Stimulated activated CD8-positive, alpha-beta memory T cell treated with anti-CD3 and anti-CD28 coated beads, Interleukin-15, amount 100 ng/mL, for 24 hours (primary cell): ENCODE measurements around the gene PRSS56.
A peak's percentile ranks its signal among the peaks of the same experiment; 100 is the strongest.
"Not testable (repeated sequence)": the region's sequence is repeated elsewhere in the genome, so short reads cannot be mapped to it uniquely, and the experiment has no call there.

Source experiments
- DNase-seq: peaks from one replicate; pipeline ENCODE4 v3.0.0-alpha.2; 2020; ENCODE audit warnings: low read depth

PRSS56 gene

DNA sequence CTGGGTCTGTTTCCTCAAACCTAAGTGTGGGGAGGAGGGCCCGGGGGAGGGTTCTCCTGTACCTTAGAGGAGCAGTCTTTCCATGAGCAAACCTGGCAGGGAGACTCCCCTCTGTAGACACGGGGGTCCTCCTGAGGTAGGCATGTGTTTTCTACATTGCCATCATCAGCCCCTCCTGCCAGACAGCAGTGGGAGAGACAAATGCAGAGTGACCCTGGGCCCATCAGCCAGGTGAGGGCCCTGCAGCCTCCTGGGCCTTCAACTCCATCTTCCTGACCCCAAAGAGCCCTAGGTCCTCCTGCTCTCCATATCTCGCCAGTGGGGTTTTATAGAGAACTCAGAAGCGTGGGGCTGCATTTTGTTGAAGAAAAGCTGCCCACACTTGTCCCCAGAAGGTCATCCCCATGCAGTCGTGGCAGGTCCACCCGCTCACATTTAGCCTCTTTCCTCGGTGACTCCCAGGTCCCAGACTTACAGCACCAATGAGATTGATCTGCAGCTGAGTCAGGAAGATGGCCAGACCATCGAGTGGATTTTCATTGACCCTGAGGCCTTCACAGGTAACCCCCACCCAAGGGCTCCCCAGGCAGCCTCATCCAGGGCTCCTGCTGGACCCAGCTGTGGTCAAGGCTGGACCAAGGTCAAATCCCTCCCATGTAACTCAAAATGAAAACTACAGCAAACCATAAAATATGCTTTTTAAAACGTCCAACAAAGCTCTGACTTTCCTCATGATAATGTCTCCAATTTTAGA, 21.9 kb downstream of the PRSS56 start:
- DNase-seq, result no peak

DNA sequence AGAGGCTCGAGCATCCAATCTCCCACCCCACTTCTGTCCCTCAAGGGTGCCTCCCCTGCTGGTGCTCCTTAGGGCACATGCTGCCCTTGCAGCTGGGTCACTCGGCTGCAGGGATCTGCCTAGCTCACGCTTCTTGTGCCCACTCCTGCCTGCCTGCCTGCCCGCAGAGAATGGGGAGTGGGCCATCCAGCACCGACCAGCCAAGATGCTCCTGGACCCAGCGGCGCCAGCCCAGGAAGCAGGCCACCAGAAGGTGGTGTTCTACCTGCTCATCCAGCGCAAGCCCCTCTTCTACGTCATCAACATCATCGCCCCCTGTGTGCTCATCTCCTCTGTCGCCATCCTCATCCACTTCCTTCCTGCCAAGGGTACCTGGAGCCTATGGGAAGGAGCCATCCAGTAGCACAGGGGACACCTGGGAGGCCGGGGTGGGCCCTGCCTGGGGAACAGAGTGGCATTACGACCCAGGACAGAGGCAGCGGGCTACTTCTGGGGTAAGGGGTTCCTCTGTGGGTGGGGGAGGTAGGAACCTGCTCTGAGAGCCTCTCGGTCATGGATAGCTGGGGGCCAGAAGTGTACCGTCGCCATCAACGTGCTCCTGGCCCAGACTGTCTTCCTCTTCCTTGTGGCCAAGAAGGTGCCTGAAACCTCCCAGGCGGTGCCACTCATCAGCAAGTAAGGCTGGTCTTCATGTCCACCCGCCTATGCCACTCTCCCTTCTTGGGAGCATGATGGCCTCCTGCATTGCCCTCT, 22.7 kb downstream of the PRSS56 start:
- no peak for DNase-seq

GRCh38 chr2:232543491-232543890, 23.3 kb downstream of the PRSS56 start:
- DNase-seq, result no peak

DNA sequence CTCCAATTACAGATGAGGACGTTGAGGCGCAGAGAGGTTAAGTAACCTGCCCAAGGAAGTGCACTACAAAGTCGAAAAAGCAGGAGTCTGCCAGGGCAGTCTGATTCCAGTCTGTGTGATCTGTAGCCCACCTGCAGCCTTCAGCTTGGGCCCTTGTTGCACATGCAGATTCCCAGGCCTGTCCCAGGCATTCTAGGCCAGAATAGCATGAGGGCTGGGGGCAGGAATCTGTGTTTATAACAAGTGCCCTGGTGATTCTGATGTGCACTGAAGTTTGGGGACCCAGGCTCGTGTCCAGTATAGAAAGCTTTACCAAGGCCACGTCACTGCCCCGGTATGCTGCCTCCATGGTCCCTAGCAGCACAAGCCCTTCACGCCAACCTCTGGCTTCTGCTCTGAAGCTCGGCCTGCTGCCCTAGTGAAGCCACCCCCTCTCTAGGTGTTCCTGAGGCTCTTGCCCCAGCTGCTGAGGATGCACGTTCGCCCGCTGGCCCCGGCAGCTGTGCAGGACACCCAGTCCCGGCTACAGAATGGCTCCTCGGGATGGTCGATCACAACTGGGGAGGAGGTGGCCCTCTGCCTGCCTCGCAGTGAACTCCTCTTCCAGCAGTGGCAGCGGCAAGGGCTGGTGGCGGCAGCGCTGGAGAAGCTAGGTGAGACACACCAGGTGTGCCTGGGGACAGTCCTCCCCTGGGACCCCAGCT, 23.9 kb downstream of the PRSS56 start:
- no peak for DNase-seq

- DNase-seq, result no peak
Measured at GRCh38 chr2:232544674-232545073, 24.5 kb downstream of the PRSS56 start.

GRCh38 chr2:232545511-232546375, 25.6 kb downstream of the PRSS56 start:
- DNase-seq, result no peak

DNA sequence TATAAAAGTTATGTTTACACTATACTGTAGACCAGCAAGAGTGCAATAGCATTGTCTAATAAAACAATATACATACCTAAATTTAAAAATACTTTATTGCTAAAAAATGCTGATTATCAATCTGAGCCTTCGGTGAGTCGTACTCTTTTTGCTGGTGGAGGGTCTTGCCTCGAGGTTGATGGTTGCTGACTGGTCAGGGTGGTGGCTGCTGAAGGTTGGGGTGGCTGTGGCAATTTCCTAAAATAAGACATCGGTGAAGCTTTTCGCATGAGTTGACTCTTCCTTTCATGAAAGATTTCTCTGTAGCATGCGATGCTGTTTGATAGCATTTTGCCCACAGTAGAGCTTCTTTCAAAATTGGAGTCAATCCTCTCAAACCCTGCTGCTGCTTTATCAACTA, 27.8 kb downstream of the PRSS56 start:
- DNase-seq, result no peak

- DNase-seq, result no peak
Measured at GRCh38 chr2:232549655-232550353, 29.6 kb downstream of the PRSS56 start.

- peak; percentile 76 for DNase-seq
Measured at GRCh38 chr2:232550354-232551249, 30.4 kb downstream of the PRSS56 start, which contains the start of the genes EIF4E2 and TIGD1. Gene EIF4E2, plus strand, starts transcription at chr2:232550689. Its CDS starts 36 bp downstream, at chr2:232550725. Gene TIGD1, minus strand, starts transcription at chr2:232550557. Its CDS starts 675 bp downstream, at chr2:232549882.

GRCh38 chr2:232551250-232551638, 31.1 kb downstream of the PRSS56 start:
- DNase-seq, result no peak

GRCh38 chr2:232551776-232552175, 31.6 kb downstream of the PRSS56 start:
- no peak for DNase-seq

- DNase-seq, result no peak
Measured at GRCh38 chr2:232556426-232556825, 36.2 kb downstream of the PRSS56 start.

DNA sequence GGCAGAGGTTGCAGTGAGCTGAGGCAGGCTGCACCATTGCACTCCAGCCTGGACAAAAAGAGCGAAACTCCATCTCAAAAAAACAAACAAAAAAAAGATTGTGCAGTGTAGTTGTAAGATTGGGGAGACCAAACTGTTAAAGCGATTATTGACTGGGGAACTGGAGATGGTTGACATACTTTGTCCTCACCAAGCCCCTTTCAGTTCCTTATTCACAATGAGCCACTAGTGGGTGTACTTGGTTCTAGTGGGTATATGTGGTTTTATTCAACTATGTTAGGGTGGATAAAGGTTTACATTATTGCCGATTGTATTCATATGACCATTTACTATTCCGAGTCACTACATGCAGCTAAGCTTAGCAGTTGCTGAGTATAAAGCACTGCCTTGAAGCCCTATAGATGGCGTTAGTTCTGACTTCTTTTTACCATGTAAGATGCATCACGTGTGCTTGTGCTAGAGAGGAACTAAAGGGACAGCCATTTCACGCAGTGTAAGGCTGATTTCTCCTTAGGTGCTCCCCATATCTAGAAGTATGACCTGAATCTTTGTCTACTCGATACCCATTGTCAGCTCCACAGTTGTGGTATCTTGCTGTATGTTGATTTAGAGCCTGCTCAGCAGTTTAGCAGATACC, 42.4 kb downstream of the PRSS56 start:
- DNase-seq, result no peak

DNA sequence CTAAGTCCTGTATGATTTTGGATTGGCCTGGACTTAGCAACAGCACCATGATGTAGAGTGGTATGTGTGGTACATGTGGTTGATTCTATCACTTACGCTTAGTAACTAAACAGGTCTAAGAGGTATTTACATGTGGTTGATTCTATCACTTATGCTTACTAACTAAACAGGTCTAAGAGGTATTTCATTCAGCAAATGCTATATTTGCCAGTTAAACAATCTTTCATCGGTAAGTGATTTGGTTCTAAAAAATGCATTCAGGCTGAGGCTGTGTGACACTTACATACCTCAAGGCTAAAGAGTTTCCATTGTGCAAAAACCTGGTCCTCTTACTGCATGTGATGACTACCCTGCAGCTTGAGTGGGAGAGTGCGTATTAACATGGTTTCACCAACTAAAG, 43.4 kb downstream of the PRSS56 start:
- no peak for DNase-seq

DNA sequence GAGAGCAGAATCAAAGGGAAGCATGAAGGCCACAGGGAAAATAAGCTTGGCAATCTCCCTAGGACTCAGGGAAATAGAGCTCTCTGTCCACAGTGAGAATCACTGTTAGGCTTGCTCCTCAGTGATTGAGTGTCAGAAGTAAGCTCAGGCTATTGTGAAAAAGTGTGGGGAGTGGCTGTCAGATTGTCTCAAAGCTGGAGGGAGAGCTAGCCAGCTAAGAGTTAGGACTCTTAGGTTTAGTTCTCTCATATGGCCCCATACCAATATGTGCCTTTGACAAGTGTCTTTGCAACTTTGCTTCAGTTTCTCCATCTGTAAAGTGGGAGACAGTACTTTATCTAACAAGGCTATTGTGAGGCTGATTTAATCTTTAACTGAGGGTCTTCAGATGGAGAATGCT, 47.5 kb downstream of the PRSS56 start:
- DNase-seq, result no peak

- no peak for DNase-seq
Measured at GRCh38 chr2:232568161-232568560, 48.0 kb downstream of the PRSS56 start.

DNA sequence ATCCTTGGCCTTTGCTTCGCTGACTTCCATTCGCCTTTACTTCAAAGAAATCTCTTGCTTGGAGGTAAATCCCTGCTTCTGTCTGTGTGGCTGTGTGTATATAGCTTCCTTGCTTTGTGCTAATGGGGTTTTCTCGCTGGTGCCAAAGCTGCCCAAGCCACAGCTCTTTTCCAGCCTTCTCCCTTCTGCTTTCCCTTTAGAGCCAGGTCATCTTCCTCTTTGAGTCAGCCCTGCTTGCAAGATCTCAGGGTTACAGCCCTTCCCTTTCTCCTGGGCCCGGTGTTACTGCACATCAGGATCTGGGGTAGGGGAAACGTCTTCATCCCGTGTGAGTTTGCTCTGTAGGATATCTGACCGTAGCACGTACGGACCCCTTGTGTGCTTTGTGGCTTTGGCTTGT, 49.4 kb downstream of the PRSS56 start:
- DNase-seq, result no peak

DNA sequence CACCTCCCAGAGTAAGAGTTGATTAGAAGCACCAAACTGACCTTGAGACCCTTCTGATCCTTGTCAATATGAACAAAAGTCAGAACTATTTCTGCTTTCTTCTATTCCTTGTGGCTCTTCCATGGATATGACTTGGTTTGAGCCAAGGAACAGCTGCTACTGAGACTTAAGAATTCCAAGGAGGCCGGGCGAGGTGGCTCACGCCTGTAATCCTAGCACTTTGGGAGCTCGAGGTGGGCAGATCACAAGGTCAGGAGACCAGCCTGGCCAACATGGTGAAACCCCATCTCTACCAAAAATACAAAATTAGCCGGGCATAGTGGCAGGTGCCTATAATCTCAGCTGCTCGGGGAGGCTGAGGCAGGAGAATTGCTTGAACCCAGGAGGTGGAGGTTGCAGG, 50.3 kb downstream of the PRSS56 start:
- not testable (repeated sequence) for DNase-seq

DNA sequence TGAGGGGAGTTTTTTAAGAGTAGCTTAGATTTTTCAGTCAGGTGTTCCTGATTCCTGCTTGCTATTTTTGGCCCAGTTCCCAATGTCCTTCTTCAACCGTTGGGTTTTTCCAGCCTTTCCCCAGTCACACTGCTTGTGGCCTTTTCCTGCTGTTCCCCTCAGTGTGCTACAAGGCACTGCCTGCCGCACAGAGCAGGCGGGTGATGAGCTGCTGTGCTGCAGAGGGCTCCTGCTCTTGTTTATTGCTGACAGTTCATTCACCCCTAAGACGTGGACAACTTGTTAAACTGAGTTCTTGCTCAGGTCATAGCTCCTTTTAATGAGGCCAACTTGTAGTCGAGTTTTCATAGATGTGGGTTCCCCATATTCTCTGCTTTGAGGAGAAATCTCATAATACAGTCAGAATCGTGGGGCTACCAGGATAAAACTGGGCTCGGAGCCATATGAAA, 50.9 kb downstream of the PRSS56 start:
- no peak for DNase-seq

DNA sequence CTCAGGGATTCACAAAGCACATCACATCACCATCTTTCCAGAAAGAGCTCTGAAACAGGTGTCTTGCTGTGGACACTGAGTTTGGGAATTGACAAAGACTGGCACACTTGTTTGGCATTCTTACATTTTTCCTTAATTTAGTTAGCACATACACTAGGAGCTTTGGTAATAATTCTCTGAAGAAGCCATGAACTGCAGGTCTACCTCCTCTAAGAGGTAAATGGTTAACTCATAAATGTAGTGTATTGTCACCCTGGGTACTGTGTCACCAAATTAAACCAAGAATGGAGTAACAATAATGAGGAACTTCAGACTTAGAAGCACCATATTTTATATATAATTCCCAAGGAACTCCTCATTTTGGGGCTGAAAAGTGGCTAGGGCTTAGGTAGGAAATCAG, 52.9 kb downstream of the PRSS56 start:
- no peak for DNase-seq
